ENCODE results near the gene MARCHF4. TPM values are rescaled to one million over a fixed set of nuclear protein-coding genes. Genes with fewer than 3 reads are reported as not detected.
"Not testable (repeated sequence)": the region's sequence is repeated elsewhere in the genome, so short reads cannot be mapped to it uniquely, and the experiment has no call there.

Gene MARCHF4
- total and polyA plus RNA-seq, 4 donors, result not detected

DNA sequence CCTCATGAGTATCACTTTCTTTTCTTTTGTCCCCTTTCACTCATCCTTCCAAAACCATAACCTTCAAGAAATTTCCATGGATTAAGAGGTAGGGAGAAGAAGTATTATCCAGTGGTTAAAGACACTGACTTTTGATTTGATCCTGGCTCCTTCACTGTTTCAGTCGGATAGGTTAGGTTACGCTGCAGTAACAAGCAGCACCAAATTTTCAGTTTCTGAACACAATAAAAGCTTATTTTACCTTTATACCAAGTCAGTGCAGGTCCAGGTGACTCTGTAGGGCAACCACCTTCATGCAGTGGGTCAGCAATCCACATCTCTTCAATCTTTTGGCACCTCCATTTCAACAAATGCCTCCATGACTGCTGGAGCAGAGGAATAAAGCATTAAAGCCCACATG, 15.0 kb upstream of the MARCHF4 start:
- DNase-seq (ENCODE audit: low spot score), result no peak
- no peak overlapping the region for H3K27ac ChIP-seq (ENCODE audit: low read depth in 1 of 2, low read length in 2 of 2)
- no peak for TF ChIP-seq FOXA2 (IDR thresholded peaks at IDR 0.05)
- TF ChIP-seq YY1 (IDR thresholded peaks at IDR 0.05), result no peak
- H3K4me1 ChIP-seq (ENCODE audit: control insufficient read depth in 4 of 4, insufficient read depth in 4 of 4, low read length in 3 of 4), result no peaks in the 10 kb centered on the region
- no peaks in the 10 kb centered on the region for H3K27me3 ChIP-seq (ENCODE audit: control insufficient read depth in 4 of 4, insufficient read depth in 4 of 4, low read length in 3 of 4)
- no peak overlapping the region for H3K9ac ChIP-seq (ENCODE audit: low read depth in 1 of 2, low read length in 2 of 2)
- 92% methylated on average over 2 of the region's 2 CpGs for WGBS
- no peaks in the 10 kb centered on the region for H3K36me3 ChIP-seq (ENCODE audit: control insufficient read depth in 4 of 4, insufficient read depth in 3 of 4, low read depth in 1 of 4, low read length in 3 of 4)
- H3K4me3 ChIP-seq (ENCODE audit: low read depth in 1 of 3, low read length in 3 of 3), result no peak overlapping the region
- no peaks in the 10 kb centered on the region for H3K9me3 ChIP-seq (ENCODE audit: control insufficient read depth in 4 of 4, low read length in 3 of 4)

DNA sequence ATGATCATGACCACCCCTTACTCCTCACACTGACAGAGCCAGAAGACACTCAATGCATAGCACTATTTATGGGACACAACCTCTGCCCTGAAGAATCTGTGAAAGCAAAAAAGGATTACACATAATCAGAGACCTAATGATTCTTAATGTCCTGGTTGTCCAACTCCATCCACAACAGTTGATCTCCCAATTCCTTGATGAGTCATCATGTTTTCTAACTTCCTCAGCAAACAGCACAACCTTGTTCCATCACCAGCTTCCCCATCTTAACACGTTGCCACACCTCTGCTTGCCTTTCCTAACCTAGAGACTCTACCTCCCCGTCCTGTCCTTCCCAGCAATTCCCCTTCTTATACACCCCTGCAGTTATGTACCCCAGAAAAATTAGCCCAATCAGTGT, 13.2 kb upstream of the MARCHF4 start:
- no peak overlapping the region for H3K4me3 ChIP-seq (ENCODE audit: low read depth in 1 of 3, low read length in 3 of 3)

DNA sequence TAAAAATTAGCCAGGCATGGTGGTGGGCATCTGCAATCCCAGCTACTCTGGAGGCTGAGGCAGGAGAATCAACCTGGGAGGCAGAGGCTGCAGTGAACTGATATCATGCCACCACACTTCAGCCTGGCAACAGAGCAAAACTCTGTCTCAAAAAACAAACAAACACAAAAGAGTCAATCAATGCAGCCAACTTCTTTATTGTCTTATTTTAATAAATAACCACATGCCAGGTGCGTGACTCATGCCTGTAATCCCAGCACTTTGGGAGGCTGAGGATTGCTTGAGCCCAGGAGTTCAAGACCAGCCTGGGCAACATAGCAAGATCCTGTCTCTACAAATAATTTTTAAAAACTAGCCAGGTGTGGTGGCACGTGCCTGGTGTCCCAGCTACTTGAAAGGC, 12.1 kb upstream of the MARCHF4 start:
- not testable (repeated sequence) for H3K4me1 ChIP-seq (ENCODE audit: control insufficient read depth in 4 of 4, insufficient read depth in 4 of 4, low read length in 3 of 4); DNase-seq (ENCODE audit: low spot score); H3K27ac ChIP-seq (ENCODE audit: low read depth in 1 of 2, low read length in 2 of 2); H3K27me3 ChIP-seq (ENCODE audit: control insufficient read depth in 4 of 4, insufficient read depth in 4 of 4, low read length in 3 of 4); H3K9ac ChIP-seq (ENCODE audit: low read depth in 1 of 2, low read length in 2 of 2); H3K4me3 ChIP-seq (ENCODE audit: low read depth in 1 of 3, low read length in 3 of 3); H3K36me3 ChIP-seq (ENCODE audit: control insufficient read depth in 4 of 4, insufficient read depth in 3 of 4, low read depth in 1 of 4, low read length in 3 of 4); H3K9me3 ChIP-seq (ENCODE audit: control insufficient read depth in 4 of 4, low read length in 3 of 4)
- WGBS, result 79% methylated on average over 2 of the region's 2 CpGs

More for the DNA sequence above, 13.2 kb upstream of the MARCHF4 start:
- DNase-seq (ENCODE audit: low spot score), result no peak
- Histone ChIP-seq H3K27ac (ENCODE audit: low read depth in 1 of 2, low read length in 2 of 2) (no peak overlapping the region), H3K4me1 (ENCODE audit: control insufficient read depth in 4 of 4, insufficient read depth in 4 of 4, low read length in 3 of 4) (no peaks in the 10 kb centered on the region), H3K36me3 (ENCODE audit: control insufficient read depth in 4 of 4, insufficient read depth in 3 of 4, low read depth in 1 of 4, low read length in 3 of 4) (no peaks in the 10 kb centered on the region), H3K9me3 (ENCODE audit: control insufficient read depth in 4 of 4, low read length in 3 of 4) (no peaks in the 10 kb centered on the region), H3K9ac (ENCODE audit: low read depth in 1 of 2, low read length in 2 of 2) (no peak overlapping the region), H3K27me3 (ENCODE audit: control insufficient read depth in 4 of 4, insufficient read depth in 4 of 4, low read length in 3 of 4) (no peaks in the 10 kb centered on the region)
- 46% methylated on average over 2 of the region's 2 CpGs for WGBS
- TF ChIP-seq TAF1 (conservative IDR thresholded peaks at IDR 0.05) (no peak), JUND (IDR thresholded peaks at IDR 0.05) (no peak), FOXA2 (IDR thresholded peaks at IDR 0.05) (no peak), HNF4A (conservative IDR thresholded peaks at IDR 0.05) (no peak), RXRA (IDR thresholded peaks at IDR 0.05) (no peak)
- TF ChIP-seq, protein P1, sequence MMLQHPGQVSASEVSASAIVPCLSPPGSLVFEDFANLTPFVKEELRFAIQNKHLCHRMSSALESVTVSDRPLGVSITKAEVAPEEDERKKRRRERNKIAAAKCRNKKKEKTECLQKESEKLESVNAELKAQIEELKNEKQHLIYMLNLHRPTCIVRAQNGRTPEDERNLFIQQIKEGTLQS (IDR thresholded peaks at IDR 0.05), result no peak
- TF ChIP-seq, protein P2, sequence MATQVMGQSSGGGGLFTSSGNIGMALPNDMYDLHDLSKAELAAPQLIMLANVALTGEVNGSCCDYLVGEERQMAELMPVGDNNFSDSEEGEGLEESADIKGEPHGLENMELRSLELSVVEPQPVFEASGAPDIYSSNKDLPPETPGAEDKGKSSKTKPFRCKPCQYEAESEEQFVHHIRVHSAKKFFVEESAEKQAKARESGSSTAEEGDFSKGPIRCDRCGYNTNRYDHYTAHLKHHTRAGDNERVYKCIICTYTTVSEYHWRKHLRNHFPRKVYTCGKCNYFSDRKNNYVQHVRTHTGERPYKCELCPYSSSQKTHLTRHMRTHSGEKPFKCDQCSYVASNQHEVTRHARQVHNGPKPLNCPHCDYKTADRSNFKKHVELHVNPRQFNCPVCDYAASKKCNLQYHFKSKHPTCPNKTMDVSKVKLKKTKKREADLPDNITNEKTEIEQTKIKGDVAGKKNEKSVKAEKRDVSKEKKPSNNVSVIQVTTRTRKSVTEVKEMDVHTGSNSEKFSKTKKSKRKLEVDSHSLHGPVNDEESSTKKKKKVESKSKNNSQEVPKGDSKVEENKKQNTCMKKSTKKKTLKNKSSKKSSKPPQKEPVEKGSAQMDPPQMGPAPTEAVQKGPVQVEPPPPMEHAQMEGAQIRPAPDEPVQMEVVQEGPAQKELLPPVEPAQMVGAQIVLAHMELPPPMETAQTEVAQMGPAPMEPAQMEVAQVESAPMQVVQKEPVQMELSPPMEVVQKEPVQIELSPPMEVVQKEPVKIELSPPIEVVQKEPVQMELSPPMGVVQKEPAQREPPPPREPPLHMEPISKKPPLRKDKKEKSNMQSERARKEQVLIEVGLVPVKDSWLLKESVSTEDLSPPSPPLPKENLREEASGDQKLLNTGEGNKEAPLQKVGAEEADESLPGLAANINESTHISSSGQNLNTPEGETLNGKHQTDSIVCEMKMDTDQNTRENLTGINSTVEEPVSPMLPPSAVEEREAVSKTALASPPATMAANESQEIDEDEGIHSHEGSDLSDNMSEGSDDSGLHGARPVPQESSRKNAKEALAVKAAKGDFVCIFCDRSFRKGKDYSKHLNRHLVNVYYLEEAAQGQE (IDR thresholded peaks at IDR 0.05), result no peak
- TF ChIP-seq, protein P3, sequence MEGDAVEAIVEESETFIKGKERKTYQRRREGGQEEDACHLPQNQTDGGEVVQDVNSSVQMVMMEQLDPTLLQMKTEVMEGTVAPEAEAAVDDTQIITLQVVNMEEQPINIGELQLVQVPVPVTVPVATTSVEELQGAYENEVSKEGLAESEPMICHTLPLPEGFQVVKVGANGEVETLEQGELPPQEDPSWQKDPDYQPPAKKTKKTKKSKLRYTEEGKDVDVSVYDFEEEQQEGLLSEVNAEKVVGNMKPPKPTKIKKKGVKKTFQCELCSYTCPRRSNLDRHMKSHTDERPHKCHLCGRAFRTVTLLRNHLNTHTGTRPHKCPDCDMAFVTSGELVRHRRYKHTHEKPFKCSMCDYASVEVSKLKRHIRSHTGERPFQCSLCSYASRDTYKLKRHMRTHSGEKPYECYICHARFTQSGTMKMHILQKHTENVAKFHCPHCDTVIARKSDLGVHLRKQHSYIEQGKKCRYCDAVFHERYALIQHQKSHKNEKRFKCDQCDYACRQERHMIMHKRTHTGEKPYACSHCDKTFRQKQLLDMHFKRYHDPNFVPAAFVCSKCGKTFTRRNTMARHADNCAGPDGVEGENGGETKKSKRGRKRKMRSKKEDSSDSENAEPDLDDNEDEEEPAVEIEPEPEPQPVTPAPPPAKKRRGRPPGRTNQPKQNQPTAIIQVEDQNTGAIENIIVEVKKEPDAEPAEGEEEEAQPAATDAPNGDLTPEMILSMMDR (IDR thresholded peaks at IDR 0.05; ENCODE audit: low read depth, low read length, missing input control), result no peak

All from liver (tissue), 9 donors.